H9 (cell line): ENCODE results near the gene IQSEC1. TPM values are rescaled to one million over a fixed set of nuclear protein-coding genes. Genes with fewer than 3 reads are reported as not detected.

Experiments used
- DNase-seq: peaks from one replicate; pipeline ENCODE4 v3.0.0-alpha.2; 2017
- H2AFZ ChIP-seq: one replicate; pipeline ENCODE4 v1.6.1; 2013; ENCODE audit warnings: mild to moderate bottlenecking, low read length, control low read depth, moderate library complexity
- H2AK5ac ChIP-seq: 2 replicates; pipeline ENCODE4 v1.6.1; 2013; ENCODE audit warnings: low read length, control low read depth, mixed read lengths; ENCODE audit not compliant: insufficient read length
- H2BK120ac ChIP-seq: one replicate; pipeline ENCODE4 v1.6.1; 2013; ENCODE audit warnings: low read depth, mild to moderate bottlenecking, low read length, control low read depth, inconsistent platforms; ENCODE audit not compliant: poor library complexity, severe bottlenecking
- H2BK12ac ChIP-seq: 2 replicates; pipeline ENCODE4 v1.6.1; 2013; ENCODE audit warnings: low read length, control low read depth, mixed read lengths, low read depth; ENCODE audit not compliant: insufficient read length
- H2BK15ac ChIP-seq: 2 replicates; pipeline ENCODE4 v1.6.1; 2013; ENCODE audit warnings: low read depth, low read length, control low read depth
- H2BK20ac ChIP-seq: one replicate; pipeline ENCODE4 v1.6.1; 2013; ENCODE audit warnings: low read depth, mild to moderate bottlenecking, low read length, control low read depth, inconsistent platforms; ENCODE audit not compliant: poor library complexity, severe bottlenecking
- H2BK5ac ChIP-seq: 2 replicates; pipeline ENCODE4 v1.6.1; 2013; ENCODE audit warnings: low read length, control low read depth, mixed read lengths; ENCODE audit not compliant: insufficient read length
- H3K14ac ChIP-seq: 2 replicates; pipeline ENCODE4 v1.6.1; 2013; ENCODE audit warnings: low read length, control low read depth; ENCODE audit not compliant: insufficient read depth
- H3K18ac ChIP-seq: 2 replicates; pipeline ENCODE4 v1.6.1; 2013; ENCODE audit warnings: low read depth, mild to moderate bottlenecking, mixed read lengths, low read length, control low read depth; ENCODE audit not compliant: insufficient read length
- H3K23ac ChIP-seq: 2 replicates; pipeline ENCODE4 v1.6.1; 2013; ENCODE audit warnings: low read length, control low read depth, mixed read lengths, low read depth; ENCODE audit not compliant: insufficient read length
- H3K23me2 ChIP-seq: 2 replicates; pipeline ENCODE4 v1.6.1; 2013; ENCODE audit warnings: low read depth, mild to moderate bottlenecking, mixed read lengths, low read length, control low read depth; ENCODE audit not compliant: insufficient read length, poor library complexity, severe bottlenecking
- H3K27ac ChIP-seq: 2 replicates; pipeline ENCODE4 v1.5.1; 2013; ENCODE audit warnings: low read length, control low read depth, mixed read lengths, low read depth; ENCODE audit not compliant: insufficient read length
- H3K27me3 ChIP-seq: 2 replicates; pipeline ENCODE4 v1.6.1; 2013; ENCODE audit warnings: low read length, control low read depth, inconsistent platforms; ENCODE audit not compliant: insufficient read depth
- H3K4ac ChIP-seq: 2 replicates; pipeline ENCODE4 v1.6.1; 2013; ENCODE audit warnings: low read depth, mild to moderate bottlenecking, control low read depth, inconsistent platforms, low read length, moderate library complexity
- H3K4me1 ChIP-seq: 2 replicates; pipeline ENCODE4 v1.6.1; 2013; ENCODE audit warnings: low read length, control low read depth, inconsistent platforms; ENCODE audit not compliant: insufficient read depth
- H3K4me2 ChIP-seq: 2 replicates; pipeline ENCODE4 v1.6.1; 2013; ENCODE audit warnings: low read length, control low read depth, mixed read lengths; ENCODE audit not compliant: insufficient read length, insufficient read depth
- H3K56ac ChIP-seq: 2 replicates; pipeline ENCODE4 v1.6.1; 2013; ENCODE audit warnings: low read depth, mild to moderate bottlenecking, mixed read lengths, low read length, control low read depth; ENCODE audit not compliant: insufficient read length
- H3K79me1 ChIP-seq: 2 replicates; pipeline ENCODE4 v1.6.1; 2013; ENCODE audit warnings: low read depth, mild to moderate bottlenecking, moderate library complexity, low read length, control low read depth, inconsistent platforms; ENCODE audit not compliant: insufficient read depth, poor library complexity, severe bottlenecking
- H3K79me2 ChIP-seq: 2 replicates; pipeline ENCODE4 v1.6.1; 2013; ENCODE audit warnings: low read length, control low read depth, inconsistent platforms; ENCODE audit not compliant: insufficient read depth
- H3K9ac ChIP-seq: 2 replicates; pipeline ENCODE4 v1.6.1; 2013; ENCODE audit warnings: low read length, control low read depth, mixed read lengths; ENCODE audit not compliant: insufficient read length; ENCODE audit errors: extremely low read depth
- H3K9me3 ChIP-seq: one replicate; pipeline ENCODE4 v1.6.1; 2013; ENCODE audit warnings: low read depth, low read length, inconsistent platforms; ENCODE audit not compliant: control insufficient read depth
- H3T11ph ChIP-seq: one replicate; pipeline ENCODE4 v1.6.1; 2013; ENCODE audit warnings: mild to moderate bottlenecking, low read length, control low read depth, inconsistent platforms
- H4K20me1 ChIP-seq: one replicate; pipeline ENCODE4 v1.6.1; 2013; ENCODE audit not compliant: control insufficient read depth, insufficient read length, insufficient read depth
- H4K5ac ChIP-seq: 2 replicates; pipeline ENCODE4 v1.6.1; 2013; ENCODE audit warnings: low read depth, mild to moderate bottlenecking, mixed read lengths, low read length, control low read depth; ENCODE audit not compliant: insufficient read length
- H4K8ac ChIP-seq: replicated peaks from 2 replicates; pipeline ENCODE4 v1.6.1; 2013; ENCODE audit warnings: low read length, control low read depth, mixed read lengths, low read depth; ENCODE audit not compliant: insufficient read length
- H4K91ac ChIP-seq: 2 replicates; pipeline ENCODE4 v1.6.1; 2013; ENCODE audit warnings: low read depth, mild to moderate bottlenecking, moderate library complexity, mixed read lengths, low read length, control low read depth; ENCODE audit not compliant: insufficient read length
- H3K27ac Mint-ChIP-seq, 3 experiments: 2 replicates in 2 of 3; 3 replicates in 1 of 3; pipeline ENCODE4 v1.8.0; 2020 to 2021; ENCODE audit warnings: mixed read lengths in 3 of 3, mild to moderate bottlenecking in 1 of 3, moderate library complexity in 1 of 3
- H3K27me3 Mint-ChIP-seq: 2 replicates; pipeline ENCODE4 v1.8.0; 2021; ENCODE audit warnings: low read depth, mild to moderate bottlenecking, moderate library complexity, mixed read lengths
- H3K36me3 Mint-ChIP-seq, 3 experiments: 2 replicates in 2 of 3; 3 replicates in 1 of 3; pipeline ENCODE4 v1.8.0; 2020 to 2021; ENCODE audit warnings: low read depth in 3 of 3, mixed read lengths in 3 of 3; ENCODE audit not compliant: insufficient read depth in 1 of 3
- H3K4me1 Mint-ChIP-seq, 2 experiments: 2 replicates each; pipeline ENCODE4 v1.8.0; 2020; ENCODE audit warnings: mixed read lengths in 2 of 2
- H3K4me3 Mint-ChIP-seq, 2 experiments: 2 replicates in 1 of 2; 3 replicates in 1 of 2; pipeline ENCODE4 v1.8.0; 2020 to 2021; ENCODE audit warnings: mild to moderate bottlenecking in 2 of 2, mixed read lengths in 2 of 2, moderate library complexity in 1 of 2
- H3K9me3 Mint-ChIP-seq, 2 experiments: 2 replicates in 1 of 2; 3 replicates in 1 of 2; pipeline ENCODE4 v1.8.0; 2020; ENCODE audit warnings: mild to moderate bottlenecking in 2 of 2, mixed read lengths in 2 of 2, moderate library complexity in 1 of 2
- CTCF ChIP-seq: fragments of 200-600 bp; sonication (generic); conservative IDR thresholded peaks from 3 replicates; pipeline ENCODE4 v1.8.0; 2021; ENCODE audit warnings: antibody characterized with exemption, mild to moderate bottlenecking
- WGBS: extraction: QIAGEN DNeasy Blood & Tissue Kit; methylation state at CpG from one replicate; pipeline ENCODE4 v1.1.7; 2013; ENCODE audit warnings: missing lambda C conversion rate, low lambda C conversion rate, mixed read lengths; ENCODE audit not compliant: insufficient read length; ENCODE audit errors: extremely low coverage; 5-methylcytosine and 5-hydroxymethylcytosine counted together
- total RNA-seq: library from RNA; stranded (reverse); gene quantifications from 2 replicates; pipeline ENCODE4 v1.2.1, GENCODE V29; 2021

The IQSEC1 gene
- total RNA-seq, 1 experiment from 2014 or later = 19.1 TPM

- no peak overlapping the region for H3K4me2 ChIP-seq
- H4K5ac ChIP-seq = no peak overlapping the region
- peaks cover 10% of the 10 kb centered on the region for H3K27me3 Mint-ChIP-seq
- no peak overlapping the region for H2BK20ac ChIP-seq
- WGBS = no CpG with 5 or more reads among the region's 7 CpGs
- no peak overlapping the region for H3K14ac ChIP-seq
- H2AK5ac ChIP-seq = no peak overlapping the region
- no peak overlapping the region for H4K8ac ChIP-seq
- no peak overlapping the region; a peak in 1 of 7 replicates for H3K27ac Mint-ChIP-seq
- H3K79me1 ChIP-seq = peaks cover 6% of the 10 kb centered on the region
- no peaks in the 10 kb centered on the region; the same call in 1 of the 2 replicates for H3K79me2 ChIP-seq
- H3K4me1 ChIP-seq = peaks cover 4% of the 10 kb centered on the region; the same call in 1 of the 2 replicates
- H3K9me3 Mint-ChIP-seq = no peaks in the 10 kb centered on the region
- DNase-seq = no peak
- H2BK5ac ChIP-seq = no peak overlapping the region
- no peak overlapping the region for H3K4ac ChIP-seq
- no peak overlapping the region for H4K91ac ChIP-seq
- no peaks in the 10 kb centered on the region for H4K20me1 ChIP-seq
- no peak overlapping the region for H3K18ac ChIP-seq
- H3K9ac ChIP-seq = no peak overlapping the region
- no peak overlapping the region for H3K56ac ChIP-seq
- H2BK12ac ChIP-seq = no peak overlapping the region
- TF ChIP-seq CTCF = no peak
- H3K4me3 Mint-ChIP-seq = no peak overlapping the region
- H2AFZ ChIP-seq = no peak overlapping the region
- H3K36me3 Mint-ChIP-seq = peaks cover 0 to 3% (median 2%) of the 10 kb centered on the region in 3 experiments; a peak in 3 of 7 replicates
- H3K9me3 ChIP-seq = no peaks in the 10 kb centered on the region
- peaks cover 39 to 51% of the 10 kb centered on the region in 2 experiments for H3K4me1 Mint-ChIP-seq
- H3K23ac ChIP-seq = no peak overlapping the region
- H2BK120ac ChIP-seq = no peak overlapping the region
- no peaks in the 10 kb centered on the region for H3K27me3 ChIP-seq
- peaks cover 9% of the 10 kb centered on the region for H3K23me2 ChIP-seq
- no peak overlapping the region for H2BK15ac ChIP-seq
- no peak overlapping the region for H3T11ph ChIP-seq
- H3K27ac ChIP-seq = no peak overlapping the region
Observed at GRCh38 chr3:12963231-12963896, 109.9 kb downstream of the IQSEC1 start.
